HUES48 (cell line): Measurements from ENCODE around the gene RHOF.
"Not testable (repeated sequence)": the region's sequence is repeated elsewhere in the genome, so short reads cannot be mapped to it uniquely, and the experiment has no call there.

Source experiments
- H3K27ac ChIP-seq: one replicate; pipeline ENCODE4 v1.7.0; 2013; ENCODE audit warnings: low read depth, low read length, inconsistent platforms
- H3K27me3 ChIP-seq: 2 replicates; pipeline ENCODE4 v1.6.1; 2013; ENCODE audit warnings: mild to moderate bottlenecking, low read length; ENCODE audit not compliant: control insufficient read depth, insufficient read depth
- H3K36me3 ChIP-seq: 2 replicates; pipeline ENCODE4 v1.6.1; 2013; ENCODE audit warnings: low read length; ENCODE audit not compliant: control insufficient read depth, insufficient read depth
- H3K4me1 ChIP-seq: 2 replicates; pipeline ENCODE4 v1.6.1; 2013; ENCODE audit warnings: mild to moderate bottlenecking, low read length; ENCODE audit not compliant: control insufficient read depth, insufficient read depth
- H3K4me3 ChIP-seq: 2 replicates; pipeline ENCODE4 v1.5.1; 2013; ENCODE audit warnings: mild to moderate bottlenecking, low read depth, low read length
- H3K9ac ChIP-seq: 2 replicates; pipeline ENCODE4 v1.6.1; 2013; ENCODE audit warnings: mild to moderate bottlenecking, low read depth, low read length, moderate library complexity
- H3K9me3 ChIP-seq: 2 replicates; pipeline ENCODE4 v1.6.1; 2013; ENCODE audit warnings: low read length; ENCODE audit not compliant: control insufficient read depth, insufficient read depth

Gene RHOF

DNA sequence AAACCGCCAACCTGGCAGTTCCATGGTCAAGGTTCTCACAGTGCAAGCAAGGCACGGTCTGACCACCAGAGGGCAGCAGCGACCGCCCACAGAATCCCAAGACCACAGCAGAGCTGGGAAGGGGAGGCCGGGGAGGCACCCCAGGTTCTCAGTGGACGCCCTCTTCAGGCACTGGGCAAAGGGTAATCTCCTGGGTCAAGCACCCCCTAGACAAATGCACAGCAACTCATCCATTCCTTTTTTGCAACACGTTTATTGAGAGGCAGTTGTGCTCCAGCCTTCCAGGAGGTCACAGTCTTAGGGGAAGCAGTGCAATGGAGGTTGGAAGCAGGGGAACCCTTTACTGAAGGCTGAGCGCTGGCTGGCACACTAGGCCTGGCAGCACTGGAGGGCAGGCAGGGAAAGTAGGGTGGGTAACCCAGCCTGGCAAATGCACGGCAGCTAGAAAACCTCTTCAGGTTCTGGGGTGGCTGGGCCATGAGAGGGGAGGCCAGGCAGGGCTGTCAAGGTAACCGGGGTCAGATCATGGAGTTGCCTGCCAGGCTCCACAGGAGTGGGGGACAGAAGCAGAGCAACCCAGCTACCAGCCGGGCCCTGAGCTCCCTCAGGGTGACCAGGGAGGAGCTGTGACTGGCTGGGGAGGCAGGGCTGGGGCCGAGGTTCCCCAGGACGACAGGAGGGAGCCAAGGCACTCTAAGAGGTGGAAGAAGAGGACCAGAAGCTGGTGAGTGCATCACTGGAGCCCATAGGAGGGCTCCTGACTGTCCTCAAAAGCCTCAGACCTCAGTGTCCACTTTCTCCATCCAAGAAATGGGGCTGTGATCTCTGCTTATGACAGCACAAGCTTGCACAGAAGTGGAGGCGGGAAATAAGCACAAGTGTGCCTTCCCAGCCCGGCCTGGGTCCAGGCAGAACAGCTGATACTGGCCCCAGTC, 1.8 kb upstream of the RHOF start:
- H3K9ac ChIP-seq: no peak overlapping the region
- no peaks in the 10 kb centered on the region for H3K27me3 ChIP-seq
- H3K27ac ChIP-seq: peak overlapping the region; percentile 65
- H3K4me3 ChIP-seq: peak overlapping the region; percentile 68; the same call in 1 of the 2 replicates
- no peaks in the 10 kb centered on the region for H3K9me3 ChIP-seq
- H3K4me1 ChIP-seq: peaks cover 41% of the 10 kb centered on the region
- H3K36me3 ChIP-seq: peaks cover 24% of the 10 kb centered on the region

DNA sequence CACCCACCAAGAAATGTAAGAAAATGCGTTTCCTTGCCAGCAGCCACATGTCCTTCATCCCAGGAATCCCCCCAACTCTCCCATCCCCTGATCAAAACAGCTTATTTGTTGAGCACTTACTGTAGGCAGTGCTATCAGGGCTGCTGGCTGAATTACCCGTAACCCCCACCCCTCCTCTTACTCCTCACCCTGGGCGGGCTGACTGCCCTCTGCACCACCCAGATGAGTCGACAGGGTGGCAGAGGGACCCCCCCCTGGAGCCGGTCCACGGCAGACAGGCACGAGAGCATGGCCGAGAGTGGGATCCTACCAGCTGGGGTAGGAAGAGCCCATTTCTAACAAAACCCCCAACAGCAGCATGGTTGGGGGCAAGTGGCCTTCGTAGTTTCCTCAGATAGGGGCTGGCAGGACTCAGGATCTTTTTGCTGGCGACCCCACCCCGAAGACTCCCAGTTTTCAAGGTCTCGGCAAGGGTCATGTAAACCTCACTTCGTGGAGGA, 1.1 kb upstream of the RHOF start:
- Histone ChIP-seq H3K9me3 (no peaks in the 10 kb centered on the region), H3K36me3 (peaks cover 24% of the 10 kb centered on the region), H3K4me1 (peaks cover 44% of the 10 kb centered on the region), H3K4me3 (peak overlapping the region; percentile 68; the same call in 1 of the 2 replicates), H3K27ac (peak overlapping the region; percentile 65), H3K27me3 (no peaks in the 10 kb centered on the region), H3K9ac (no peak overlapping the region)

DNA sequence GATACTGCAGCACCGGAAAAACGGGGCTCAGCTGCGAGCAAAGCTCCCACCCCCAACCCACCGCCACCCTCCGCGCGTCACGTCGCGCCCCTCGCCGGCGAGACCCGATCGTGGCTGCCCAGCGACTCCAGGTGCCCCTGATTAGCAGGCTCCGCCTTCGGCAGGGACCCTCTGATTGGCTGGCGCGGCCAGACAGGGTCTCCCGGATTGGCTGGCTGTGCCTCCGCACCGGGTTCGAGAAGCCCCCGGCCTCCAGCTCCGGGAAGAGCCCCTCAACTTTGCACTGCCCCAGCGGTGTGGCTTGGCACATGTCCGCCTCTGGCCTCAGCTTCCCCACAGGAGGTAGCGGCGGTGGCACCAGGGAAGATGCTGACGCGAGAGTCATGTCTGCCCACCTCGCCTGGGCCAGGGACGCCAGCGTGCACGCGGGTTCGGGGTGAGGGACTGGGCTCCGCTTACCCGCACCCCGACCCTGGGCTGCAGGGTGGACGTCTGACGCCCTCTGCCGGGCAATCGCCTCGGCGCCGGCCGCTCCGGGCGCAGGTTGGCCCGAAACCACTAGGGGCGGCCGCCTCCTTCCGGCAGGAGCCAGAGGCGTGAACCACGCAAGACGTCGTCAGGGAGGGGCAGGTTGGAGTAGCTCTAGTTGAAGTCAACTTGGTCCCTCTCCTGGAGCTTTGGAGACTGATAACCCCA, 498 bp upstream of the RHOF start:
- Histone ChIP-seq H3K4me1 (peaks cover 39% of the 10 kb centered on the region), H3K27ac (peak overlapping the region; percentile 65), H3K27me3 (no peaks in the 10 kb centered on the region), H3K36me3 (peaks cover 22% of the 10 kb centered on the region), H3K4me3 (peak overlapping the region; percentile 68), H3K9me3 (no peaks in the 10 kb centered on the region), H3K9ac (peak overlapping the region; percentile 59; the same call in 1 of the 2 replicates)

DNA sequence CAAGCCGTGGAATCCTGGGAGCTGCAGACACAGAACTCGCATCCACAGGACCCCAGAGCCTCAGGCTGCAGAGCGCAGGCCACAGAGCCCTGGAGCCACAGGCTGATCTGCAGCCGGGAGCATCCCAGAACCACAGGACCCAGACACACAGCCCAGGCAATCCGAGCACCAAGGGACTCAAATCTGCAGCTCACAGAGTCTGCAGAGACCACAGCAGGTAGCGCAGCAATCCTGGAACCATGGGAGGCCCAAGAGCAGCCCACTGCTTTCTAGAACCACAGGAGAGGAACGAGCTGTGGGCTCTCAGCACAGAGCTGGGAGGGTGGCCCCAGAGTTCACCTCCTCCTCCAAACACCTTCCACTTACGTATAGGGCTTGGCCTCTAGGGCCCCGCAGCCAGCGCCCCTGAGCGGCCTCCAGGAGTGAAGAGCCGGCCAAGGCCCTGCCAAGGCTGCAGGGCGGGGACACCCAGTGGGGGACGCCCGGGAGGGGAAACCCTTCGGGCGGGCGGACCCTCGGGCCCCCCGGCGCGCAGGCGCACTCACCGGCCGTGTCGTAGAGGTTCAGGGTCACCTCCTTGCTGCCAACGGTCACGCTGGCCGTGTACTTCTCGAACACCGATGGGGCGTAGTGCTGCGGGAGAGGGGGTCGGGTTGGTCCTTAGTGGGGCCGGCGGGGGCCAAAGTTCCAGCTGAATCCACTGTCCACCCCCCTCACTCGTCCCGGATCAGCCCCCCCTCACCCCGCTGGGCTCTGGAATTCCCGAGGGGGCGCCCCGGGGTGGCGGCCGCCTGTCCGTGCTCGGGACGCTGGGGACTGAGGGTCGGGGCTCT, 665 bp downstream of the RHOF start:
- H3K27me3 ChIP-seq: no peaks in the 10 kb centered on the region
- H3K9me3 ChIP-seq: no peaks in the 10 kb centered on the region
- peak overlapping the region; percentile 68 for H3K4me3 ChIP-seq
- peaks cover 12% of the 10 kb centered on the region for H3K36me3 ChIP-seq
- peak overlapping the region; percentile 34; the same call in 1 of the 2 replicates for H3K9ac ChIP-seq
- no peak overlapping the region for H3K27ac ChIP-seq
- H3K4me1 ChIP-seq: peaks cover 28% of the 10 kb centered on the region

DNA sequence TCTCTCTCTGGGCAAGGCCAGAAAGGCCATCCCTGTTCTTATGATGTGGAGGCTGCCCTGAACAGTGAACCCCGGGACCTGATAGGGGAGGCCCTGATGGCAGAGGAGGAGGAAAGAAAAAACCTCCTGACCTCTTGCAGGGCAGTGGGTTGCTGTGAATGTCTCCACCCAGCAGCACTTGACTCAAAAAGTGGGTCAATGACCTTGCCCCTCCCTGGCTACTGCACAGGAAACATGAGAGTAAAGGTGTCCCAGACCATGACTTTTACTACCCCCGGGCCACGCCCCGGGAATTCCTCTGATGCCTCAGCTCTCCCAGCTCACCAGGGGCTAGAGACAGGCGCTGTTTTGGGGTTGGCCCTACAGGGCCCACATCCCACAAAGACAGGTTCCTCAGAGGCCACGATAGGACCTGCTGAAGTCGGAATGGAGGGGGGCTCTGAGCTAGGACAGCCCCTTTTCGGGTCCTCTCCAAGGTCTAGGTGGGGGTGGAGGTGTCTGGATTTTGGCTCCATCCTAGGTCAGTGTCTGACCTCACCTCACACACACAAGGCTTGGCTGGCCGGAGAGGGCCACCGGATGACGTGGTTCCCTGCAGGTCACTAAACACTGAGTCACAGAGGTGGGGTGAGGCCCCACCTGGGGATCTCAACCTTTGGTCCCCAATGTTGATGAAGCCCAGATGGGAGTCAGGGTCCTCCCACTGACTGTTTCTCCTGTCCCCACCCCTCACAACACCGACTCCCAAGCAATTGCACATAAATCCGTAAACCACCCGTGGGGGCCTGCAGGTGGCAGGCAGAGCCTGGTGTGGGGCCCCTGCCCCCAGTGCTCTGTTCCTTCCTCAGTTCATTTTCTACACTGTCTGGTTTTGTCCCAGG, 1.6 kb downstream of the RHOF start:
- Histone ChIP-seq H3K9ac (no peak overlapping the region), H3K36me3 (peaks cover 15% of the 10 kb centered on the region), H3K9me3 (no peaks in the 10 kb centered on the region), H3K4me3 (peak overlapping the region; percentile 68; the same call in 1 of the 2 replicates), H3K27me3 (no peaks in the 10 kb centered on the region), H3K4me1 (peaks cover 19% of the 10 kb centered on the region), H3K27ac (no peak overlapping the region)

DNA sequence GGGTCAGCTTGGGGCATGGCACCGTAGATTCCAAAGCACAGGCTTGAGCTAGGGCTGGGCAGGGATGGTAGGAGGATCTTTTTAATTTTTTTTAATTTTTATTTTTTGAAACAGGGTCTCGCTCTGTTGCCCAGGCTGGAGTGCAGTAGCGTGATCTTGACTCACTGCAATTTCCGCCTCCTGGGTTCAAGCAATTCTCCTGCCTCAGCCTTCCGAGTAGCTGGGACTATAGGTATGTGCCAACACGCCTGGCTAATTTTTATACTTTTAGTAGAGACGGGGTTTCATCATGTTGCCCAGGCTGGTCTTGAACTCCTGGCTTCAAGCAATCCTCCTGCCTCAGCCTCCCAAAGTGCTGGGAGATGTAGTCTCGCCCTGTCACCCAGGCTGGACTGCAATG, 2.7 kb downstream of the RHOF start:
- H3K9ac ChIP-seq, H3K9me3 ChIP-seq, H3K4me3 ChIP-seq, H3K27me3 ChIP-seq, H3K36me3 ChIP-seq, H3K27ac ChIP-seq: not testable (repeated sequence)
- H3K4me1 ChIP-seq: peaks cover 17% of the 10 kb centered on the region

DNA sequence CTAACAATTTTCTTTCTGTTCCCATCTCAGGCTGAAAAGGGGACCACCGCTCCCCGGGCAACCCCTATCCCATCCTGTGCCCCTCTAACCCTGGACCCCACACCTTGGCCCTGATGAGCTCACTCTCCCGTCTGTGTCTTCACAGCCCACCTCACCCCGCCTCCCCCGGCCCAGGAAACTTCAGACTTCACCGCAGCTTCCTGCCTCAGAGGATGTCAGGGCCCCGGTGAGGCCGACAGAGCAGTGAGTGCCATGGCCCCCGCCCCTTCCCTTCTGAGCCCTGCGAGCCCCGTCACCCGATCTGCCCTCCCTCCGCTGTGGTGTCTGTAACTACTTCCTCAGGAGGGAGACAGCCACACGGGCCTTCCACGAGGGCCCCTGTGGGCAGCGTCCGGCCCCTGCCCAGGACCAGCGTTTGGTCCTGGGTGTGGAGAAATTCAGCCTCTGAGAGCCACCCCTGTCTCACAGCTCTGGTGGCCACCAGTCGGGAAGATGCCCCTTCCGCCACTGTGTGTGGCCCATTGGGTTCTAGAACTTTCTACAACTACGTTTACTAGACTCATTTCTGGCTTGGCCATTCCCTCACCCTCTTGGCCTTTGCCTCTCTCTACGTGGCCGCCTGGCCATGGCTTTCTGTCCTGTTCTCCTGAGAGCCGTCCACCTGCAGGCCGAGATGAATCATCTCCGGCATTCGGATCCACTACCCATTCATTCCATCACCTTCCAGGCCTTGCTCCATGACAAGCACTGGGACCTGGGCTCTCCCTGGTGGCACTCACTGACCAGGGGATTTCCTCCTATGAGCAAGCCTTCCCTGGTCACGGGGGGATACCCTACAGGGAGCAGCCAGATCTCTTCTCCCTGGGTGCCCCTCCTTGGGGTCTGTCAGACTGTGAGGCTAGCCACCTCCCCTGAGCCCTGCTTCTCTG, 3.4 kb downstream of the RHOF start:
- Histone ChIP-seq H3K36me3 (peaks cover 4% of the 10 kb centered on the region; the same call in 1 of the 2 replicates), H3K27me3 (no peaks in the 10 kb centered on the region), H3K9ac (no peak overlapping the region), H3K4me1 (peaks cover 16% of the 10 kb centered on the region), H3K27ac (no peak overlapping the region), H3K9me3 (no peaks in the 10 kb centered on the region), H3K4me3 (no peak overlapping the region)

DNA sequence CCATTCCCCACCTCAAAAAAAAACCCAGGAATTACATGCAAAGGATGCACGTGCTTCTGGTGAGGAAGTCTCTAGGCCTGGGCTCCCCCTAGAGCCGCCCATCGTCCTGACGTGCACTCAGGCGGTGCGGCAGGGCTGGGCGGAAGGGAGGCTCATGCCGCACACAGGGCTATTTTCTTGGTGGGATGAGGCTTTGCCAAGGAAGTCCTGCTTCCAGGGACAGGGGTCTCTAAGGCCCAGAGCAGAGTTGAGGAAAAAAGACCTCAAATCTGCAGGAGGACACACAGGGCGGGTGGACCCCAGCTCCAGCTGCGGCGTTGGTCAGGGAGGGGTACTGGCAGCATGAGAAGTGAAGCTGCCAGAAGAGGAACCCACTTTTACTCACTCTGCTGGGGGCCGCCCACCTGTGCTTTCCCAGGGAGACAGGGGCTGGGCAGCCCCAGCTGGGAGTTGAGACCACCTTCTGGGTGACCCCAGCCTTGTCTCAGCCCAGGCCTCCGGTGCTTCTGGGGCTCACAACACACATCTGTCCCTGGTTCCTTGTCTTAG, 4.2 kb downstream of the RHOF start:
- H3K36me3 ChIP-seq: peaks cover 4% of the 10 kb centered on the region; the same call in 1 of the 2 replicates
- H3K27me3 ChIP-seq: no peaks in the 10 kb centered on the region
- no peaks in the 10 kb centered on the region for H3K9me3 ChIP-seq
- no peak overlapping the region for H3K4me3 ChIP-seq
- no peak overlapping the region for H3K9ac ChIP-seq
- no peak overlapping the region for H3K27ac ChIP-seq
- H3K4me1 ChIP-seq: peaks cover 9% of the 10 kb centered on the region

DNA sequence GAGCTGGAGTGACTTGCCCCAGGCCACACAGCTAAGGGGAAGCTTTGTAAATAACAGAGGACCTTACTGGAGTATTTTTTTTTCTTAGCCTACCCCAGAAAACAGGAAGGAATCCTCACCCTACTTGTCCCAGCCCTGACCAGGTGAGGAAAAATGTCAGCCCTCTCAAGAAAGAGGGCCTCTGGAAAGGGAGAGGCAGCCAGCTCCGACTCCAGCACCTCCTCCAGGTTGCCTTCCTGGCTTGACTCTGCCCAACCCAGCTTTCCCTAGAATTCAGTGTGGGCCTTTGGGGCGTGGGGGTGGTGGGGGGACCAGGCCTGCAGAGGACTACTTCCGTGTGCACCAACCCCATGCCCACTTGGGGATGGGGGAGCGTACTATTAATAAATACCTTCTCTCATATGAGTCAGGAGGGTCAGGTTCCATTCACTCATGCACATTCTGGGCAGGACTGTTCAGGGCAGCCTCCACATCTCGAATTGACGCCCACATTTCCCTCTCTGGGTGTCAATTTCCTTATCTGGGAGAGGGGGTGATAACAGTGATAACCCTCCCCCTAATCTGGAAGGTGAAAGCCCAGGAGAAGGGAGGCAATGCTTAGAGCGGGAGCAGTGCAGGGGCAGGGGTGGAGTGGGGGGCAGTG, 5.2 kb downstream of the RHOF start:
- Histone ChIP-seq H3K27me3 (no peaks in the 10 kb centered on the region), H3K9ac (no peak overlapping the region), H3K4me3 (no peak overlapping the region)

More for the DNA sequence above, 5.2 kb downstream of the RHOF start:
- Histone ChIP-seq H3K36me3 (peaks cover 4% of the 10 kb centered on the region; the same call in 1 of the 2 replicates), H3K4me1 (peaks cover 9% of the 10 kb centered on the region), H3K9me3 (no peaks in the 10 kb centered on the region), H3K27ac (no peak overlapping the region)
